Measurements from ENCODE around the gene GALNT14.

Gene GALNT14

DNA sequence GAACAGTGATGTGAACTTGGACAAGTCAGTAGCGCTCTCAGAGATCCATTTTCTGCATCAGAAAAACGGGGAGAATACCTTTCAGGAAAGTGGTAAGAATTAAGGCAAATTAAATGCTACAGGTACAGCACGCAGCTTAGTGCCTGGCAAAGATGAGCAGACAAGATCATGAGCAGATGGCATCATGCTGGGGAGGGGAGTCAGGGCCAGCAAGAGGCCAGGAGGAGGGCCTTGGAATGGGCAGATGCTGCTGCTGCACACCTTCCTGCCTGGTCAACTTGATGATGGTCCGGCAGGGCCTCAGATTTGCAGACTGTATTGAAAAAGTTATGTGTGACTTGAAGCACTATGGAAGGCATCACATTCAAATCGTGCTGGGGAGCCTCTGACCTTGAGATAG, 72.9 kb downstream of the GALNT14 start:
- Histone ChIP-seq H3K9me3 (ENCODE audit: severe bottlenecking) (peaks cover 5% of the 10 kb centered on the region), H3K27ac (no peak overlapping the region), H3K36me3 (no peaks in the 10 kb centered on the region), H3K27me3 (ENCODE audit: insufficient read depth, low read depth, severe bottlenecking) (no peaks in the 10 kb centered on the region), H3K4me3 (ENCODE audit: low read depth, low read length) (no peak overlapping the region)
- TF ChIP-seq, protein P1, sequence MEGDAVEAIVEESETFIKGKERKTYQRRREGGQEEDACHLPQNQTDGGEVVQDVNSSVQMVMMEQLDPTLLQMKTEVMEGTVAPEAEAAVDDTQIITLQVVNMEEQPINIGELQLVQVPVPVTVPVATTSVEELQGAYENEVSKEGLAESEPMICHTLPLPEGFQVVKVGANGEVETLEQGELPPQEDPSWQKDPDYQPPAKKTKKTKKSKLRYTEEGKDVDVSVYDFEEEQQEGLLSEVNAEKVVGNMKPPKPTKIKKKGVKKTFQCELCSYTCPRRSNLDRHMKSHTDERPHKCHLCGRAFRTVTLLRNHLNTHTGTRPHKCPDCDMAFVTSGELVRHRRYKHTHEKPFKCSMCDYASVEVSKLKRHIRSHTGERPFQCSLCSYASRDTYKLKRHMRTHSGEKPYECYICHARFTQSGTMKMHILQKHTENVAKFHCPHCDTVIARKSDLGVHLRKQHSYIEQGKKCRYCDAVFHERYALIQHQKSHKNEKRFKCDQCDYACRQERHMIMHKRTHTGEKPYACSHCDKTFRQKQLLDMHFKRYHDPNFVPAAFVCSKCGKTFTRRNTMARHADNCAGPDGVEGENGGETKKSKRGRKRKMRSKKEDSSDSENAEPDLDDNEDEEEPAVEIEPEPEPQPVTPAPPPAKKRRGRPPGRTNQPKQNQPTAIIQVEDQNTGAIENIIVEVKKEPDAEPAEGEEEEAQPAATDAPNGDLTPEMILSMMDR (IDR thresholded peaks at IDR 0.05; ENCODE audit: low read depth, low read length) = no peak
- no peak for DNase-seq

DNA sequence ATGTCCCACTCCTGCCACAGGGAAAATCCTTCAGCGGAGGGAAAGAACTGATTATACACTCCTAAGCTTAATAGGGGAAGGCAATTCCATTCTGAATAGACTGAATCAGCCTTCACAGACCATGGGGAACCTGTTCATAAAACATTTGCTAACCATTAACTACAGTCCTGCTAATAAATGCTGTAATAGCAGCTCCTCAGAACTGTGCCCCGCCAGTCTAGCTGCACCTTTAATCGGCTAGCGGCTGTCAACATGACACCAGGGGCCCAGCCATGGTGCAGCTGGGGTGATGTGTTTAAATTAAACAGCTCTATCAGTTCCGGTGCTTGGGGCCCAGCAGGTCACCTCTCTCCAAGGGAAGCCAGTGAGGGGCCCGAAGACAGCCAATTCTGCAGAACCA, 77.8 kb downstream of the GALNT14 start:
- Histone ChIP-seq H3K27me3 (ENCODE audit: insufficient read depth, low read depth, severe bottlenecking) (no peaks in the 10 kb centered on the region), H3K27ac (no peak overlapping the region), H3K36me3 (no peaks in the 10 kb centered on the region), H3K9me3 (ENCODE audit: severe bottlenecking) (peaks cover 5% of the 10 kb centered on the region), H3K4me3 (ENCODE audit: low read depth, low read length) (no peak overlapping the region)
- no peak for DNase-seq
- TF ChIP-seq, protein P1 (IDR thresholded peaks at IDR 0.05; ENCODE audit: low read depth, low read length) = no peak

DNA sequence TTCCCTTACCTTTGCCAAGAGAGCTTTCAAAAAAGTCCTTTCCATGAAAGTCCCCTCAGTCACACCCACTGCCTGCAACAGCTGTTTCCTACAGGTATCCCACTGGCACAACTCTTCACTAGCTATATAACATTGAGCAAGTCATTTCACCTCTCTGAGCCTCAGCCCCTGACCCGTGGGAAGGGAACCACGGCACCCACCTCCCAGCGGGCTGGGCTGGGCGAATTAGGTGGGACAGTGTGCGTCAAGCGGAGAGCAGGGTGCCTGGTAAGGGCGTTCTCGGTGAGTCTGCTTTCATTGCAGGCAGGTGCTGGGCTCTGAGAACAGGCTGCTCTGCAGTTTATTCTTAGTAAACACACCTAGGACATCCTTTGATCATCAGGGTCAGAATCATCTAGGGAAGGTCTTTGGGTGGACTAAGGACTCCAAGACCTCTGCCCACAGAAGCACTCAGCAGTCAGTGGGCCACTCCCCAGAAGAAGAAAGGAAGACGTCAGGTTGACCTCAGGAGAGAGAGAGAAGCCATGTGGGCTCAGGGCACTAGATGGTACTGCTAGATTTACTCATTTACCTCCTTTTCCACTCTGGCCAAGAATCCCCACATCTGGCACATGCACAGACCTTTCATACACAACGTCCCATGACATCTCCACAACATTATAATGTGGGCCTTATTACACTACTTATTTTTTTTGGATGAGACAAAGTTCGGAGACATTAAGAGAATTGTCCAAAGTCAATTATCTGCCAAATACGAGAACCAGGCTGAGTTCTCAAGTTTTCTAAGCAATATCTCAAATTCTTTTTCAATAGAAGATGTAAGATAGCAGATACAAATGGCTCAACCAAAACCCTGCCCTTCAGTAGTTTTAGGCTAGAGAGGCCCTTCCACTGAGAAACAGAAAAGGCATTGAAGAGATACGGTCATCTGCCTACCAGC, 79.9 kb downstream of the GALNT14 start:
- Histone ChIP-seq H3K4me3 (ENCODE audit: low read depth, low read length) (no peak overlapping the region), H3K9me3 (ENCODE audit: severe bottlenecking) (peaks cover 5% of the 10 kb centered on the region), H3K27me3 (ENCODE audit: insufficient read depth, low read depth, severe bottlenecking) (no peaks in the 10 kb centered on the region), H3K27ac (no peak overlapping the region), H3K36me3 (no peaks in the 10 kb centered on the region)
- DNase-seq = no peak
- TF ChIP-seq, protein P1 (IDR thresholded peaks at IDR 0.05; ENCODE audit: low read depth, low read length) = no peak

DNA sequence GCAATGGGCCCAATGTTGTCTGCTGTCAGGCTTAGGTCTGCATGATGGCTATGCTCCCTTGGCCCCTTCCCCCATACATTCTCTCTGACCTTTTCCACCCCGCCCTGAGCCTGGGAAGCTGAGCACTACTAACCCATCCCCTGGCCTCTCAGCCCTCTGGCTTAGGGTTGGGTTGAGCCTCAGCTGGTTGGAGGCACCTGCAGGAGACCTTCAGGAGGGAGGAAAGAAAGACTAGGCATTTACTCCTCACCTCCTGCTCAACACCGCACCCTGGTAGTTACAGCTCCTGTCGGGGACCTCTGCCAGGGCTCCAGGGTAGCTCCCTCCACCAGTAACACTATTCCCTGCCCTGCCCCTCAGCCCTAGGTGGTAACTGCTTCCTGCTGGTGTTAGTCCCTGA, 80.5 kb downstream of the GALNT14 start:
- TF ChIP-seq, protein P1 (IDR thresholded peaks at IDR 0.05; ENCODE audit: low read depth, low read length) = no peak
- H3K27ac ChIP-seq = no peak overlapping the region
- peaks cover 4% of the 10 kb centered on the region for H3K9me3 ChIP-seq (ENCODE audit: severe bottlenecking)
- no peaks in the 10 kb centered on the region for H3K27me3 ChIP-seq (ENCODE audit: insufficient read depth, low read depth, severe bottlenecking)
- no peak overlapping the region for H3K4me3 ChIP-seq (ENCODE audit: low read depth, low read length)
- no peaks in the 10 kb centered on the region for H3K36me3 ChIP-seq
- DNase-seq = no peak

DNA sequence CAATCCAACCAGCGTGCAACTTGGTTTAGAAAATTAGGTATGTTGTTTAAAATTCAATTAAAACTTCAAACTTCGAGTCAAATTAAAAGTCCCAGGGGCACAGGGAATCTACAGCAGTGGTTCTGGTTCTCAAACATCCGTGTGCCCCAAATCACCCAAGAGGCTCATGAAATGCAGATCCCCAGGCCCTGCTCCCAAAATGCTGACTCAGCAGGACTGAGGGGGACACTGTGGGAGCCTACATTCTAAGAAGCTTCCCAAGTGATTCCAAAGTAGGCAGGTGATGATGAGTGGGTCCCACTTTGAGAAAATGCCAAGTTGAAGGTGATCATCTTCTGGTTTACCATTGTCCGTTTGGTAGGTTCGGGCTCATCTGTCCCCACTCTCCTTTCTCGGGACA, 82.3 kb downstream of the GALNT14 start:
- TF ChIP-seq, protein P1 (IDR thresholded peaks at IDR 0.05; ENCODE audit: low read depth, low read length) = no peak
- Histone ChIP-seq H3K36me3 (no peaks in the 10 kb centered on the region), H3K27me3 (ENCODE audit: insufficient read depth, low read depth, severe bottlenecking) (no peaks in the 10 kb centered on the region), H3K27ac (no peak overlapping the region), H3K4me3 (ENCODE audit: low read depth, low read length) (no peak overlapping the region), H3K9me3 (ENCODE audit: severe bottlenecking) (no peaks in the 10 kb centered on the region)
- no peak for DNase-seq
